ENCODE measurements around the gene CDH15. TPM values are rescaled to one million over a fixed set of nuclear protein-coding genes. Genes with fewer than 3 reads are reported as not detected.
"Not testable (repeated sequence)": the region's sequence is repeated elsewhere in the genome, so short reads cannot be mapped to it uniquely, and the experiment has no call there.

The CDH15 gene
- total RNA-seq, 1 donor from 2014 or later = not detected

DNA sequence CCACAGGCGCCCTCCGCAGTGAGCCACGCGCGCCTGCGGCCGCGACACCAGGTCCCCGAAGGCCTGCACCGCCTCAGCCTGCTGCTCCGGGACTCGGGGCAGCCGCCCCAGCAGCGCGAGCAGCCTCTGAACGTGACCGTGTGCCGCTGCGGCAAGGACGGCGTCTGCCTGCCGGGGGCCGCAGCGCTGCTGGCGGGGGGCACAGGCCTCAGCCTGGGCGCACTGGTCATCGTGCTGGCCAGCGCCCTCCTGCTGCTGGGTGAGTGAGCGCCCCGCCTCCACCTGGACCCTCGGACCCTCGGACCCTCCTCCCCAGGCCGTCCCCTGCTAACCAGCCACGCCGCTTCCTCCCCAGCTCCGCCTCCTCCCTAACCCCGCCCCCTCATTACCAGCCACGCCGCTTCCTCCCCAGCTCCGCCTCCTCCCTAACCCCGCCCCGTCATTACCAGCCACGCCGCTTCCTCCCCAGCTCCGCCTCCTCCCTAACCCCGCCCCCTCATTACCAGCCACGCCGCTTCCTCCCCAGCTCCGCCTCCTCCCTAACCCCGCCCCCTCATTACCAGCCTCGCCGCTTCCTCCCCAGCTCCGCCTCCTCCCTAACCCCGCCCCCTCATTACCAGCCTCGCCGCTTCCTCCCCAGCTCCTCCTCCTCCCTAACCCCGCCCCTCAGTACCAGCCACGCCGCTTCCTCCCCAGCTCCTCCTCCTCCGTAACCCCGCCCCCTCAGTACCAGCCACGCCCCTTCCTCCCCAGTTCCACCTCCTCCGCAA lies 20.8 kb downstream of the CDH15 start:
- H3K4me1 Mint-ChIP-seq (ENCODE audit: low read depth); H3K4me3 Mint-ChIP-seq (ENCODE audit: low read depth); H3K27ac Mint-ChIP-seq; H3K27me3 Mint-ChIP-seq (ENCODE audit: low read depth); H3K9me3 Mint-ChIP-seq; H3K36me3 Mint-ChIP-seq (ENCODE audit: low read depth): not testable (repeated sequence)
- intact Hi-C loops (cut with micrococcal nuclease) = loop anchor here (1.0 kb wide), 1 partner anchor 21 kb away; the partner anchor contains the start of gene CDH15
- DNase-seq (ENCODE audit: low spot score) = peak; percentile 68

DNA sequence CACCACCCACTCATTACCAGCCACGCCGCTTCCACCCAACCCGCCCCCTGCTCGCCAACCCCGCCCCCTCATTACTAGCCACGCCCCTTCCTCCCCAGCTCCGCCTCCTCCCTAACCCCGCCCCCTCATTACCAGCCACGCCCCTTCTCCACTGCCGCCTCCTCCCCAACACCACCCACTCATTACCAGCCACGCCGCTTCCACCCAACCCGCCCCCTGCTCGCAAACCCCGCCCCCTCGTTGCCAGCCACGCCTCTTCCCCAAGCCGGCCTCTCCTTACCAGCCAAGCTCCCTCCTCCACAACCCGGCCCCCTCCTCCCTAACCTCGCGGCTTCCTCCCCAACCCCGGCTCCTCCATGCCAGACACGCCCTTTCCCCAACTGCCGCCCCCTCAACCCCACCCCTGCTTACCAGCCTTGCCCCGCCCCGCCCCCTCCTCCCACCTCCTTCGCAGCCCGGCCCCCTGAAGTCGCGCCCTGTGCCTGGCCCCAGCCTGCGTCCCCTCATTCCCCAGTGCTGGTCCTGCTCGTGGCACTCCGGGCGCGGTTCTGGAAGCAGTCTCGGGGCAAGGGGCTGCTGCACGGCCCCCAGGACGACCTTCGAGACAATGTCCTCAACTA lies 21.5 kb downstream of the CDH15 start:
- DNase-seq (ENCODE audit: low spot score) = peak; percentile 55
- intact Hi-C loops (cut with micrococcal nuclease) = loop anchor here (1.0 kb wide), 2 partner anchors 8 to 22 kb away; partner anchors contain the start of gene CDH15
- Mint-ChIP-seq H3K9me3 (no peaks in the 10 kb centered on the region), H3K27ac (no peak overlapping the region), H3K4me1 (ENCODE audit: low read depth) (no peaks in the 10 kb centered on the region), H3K4me3 (ENCODE audit: low read depth) (no peak overlapping the region), H3K36me3 (ENCODE audit: low read depth) (no peaks in the 10 kb centered on the region), H3K27me3 (ENCODE audit: low read depth) (no peaks in the 10 kb centered on the region)

DNA sequence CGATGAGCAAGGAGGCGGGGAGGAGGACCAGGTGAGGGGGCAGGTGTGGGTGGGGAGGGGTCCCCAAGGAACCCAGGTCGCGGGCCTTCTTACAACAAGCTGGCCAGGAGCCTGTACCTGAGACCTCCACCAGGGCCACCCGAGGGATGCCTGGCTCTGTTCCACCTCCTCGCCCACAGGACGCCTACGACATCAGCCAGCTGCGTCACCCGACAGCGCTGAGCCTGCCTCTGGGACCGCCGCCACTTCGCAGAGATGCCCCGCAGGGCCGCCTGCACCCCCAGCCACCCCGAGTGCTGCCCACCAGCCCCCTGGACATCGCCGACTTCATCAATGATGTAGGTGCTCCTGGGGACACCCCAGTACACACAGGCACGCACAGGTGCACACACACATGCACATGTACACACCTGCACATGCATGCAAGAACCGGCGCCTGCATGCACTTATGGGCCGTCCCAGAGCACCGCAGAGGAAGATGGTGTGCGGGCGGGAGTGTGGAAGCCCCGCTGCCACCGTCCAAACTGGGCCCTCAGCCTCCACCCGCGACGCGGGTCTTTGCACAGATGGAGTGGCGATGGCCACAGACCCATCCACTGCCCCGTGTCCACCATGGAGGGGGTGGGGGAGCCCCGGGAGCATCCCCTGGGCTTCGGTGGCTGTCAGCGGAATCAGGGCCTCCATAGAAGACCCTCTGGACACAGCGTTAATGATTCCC lies 22.2 kb downstream of the CDH15 start:
- H3K4me3 Mint-ChIP-seq (ENCODE audit: low read depth) = no peak overlapping the region
- no peaks in the 10 kb centered on the region for H3K36me3 Mint-ChIP-seq (ENCODE audit: low read depth)
- H3K27ac Mint-ChIP-seq = no peak overlapping the region
- intact Hi-C loops (cut with micrococcal nuclease) = loop anchor here (1.0 kb wide), 1 partner anchor 8 kb away; no protein-coding TSS in a partner anchor
- DNase-seq (ENCODE audit: low spot score) = no peak
- H3K4me1 Mint-ChIP-seq (ENCODE audit: low read depth) = no peaks in the 10 kb centered on the region
- no peaks in the 10 kb centered on the region for H3K27me3 Mint-ChIP-seq (ENCODE audit: low read depth)
- no peaks in the 10 kb centered on the region for H3K9me3 Mint-ChIP-seq

DNA sequence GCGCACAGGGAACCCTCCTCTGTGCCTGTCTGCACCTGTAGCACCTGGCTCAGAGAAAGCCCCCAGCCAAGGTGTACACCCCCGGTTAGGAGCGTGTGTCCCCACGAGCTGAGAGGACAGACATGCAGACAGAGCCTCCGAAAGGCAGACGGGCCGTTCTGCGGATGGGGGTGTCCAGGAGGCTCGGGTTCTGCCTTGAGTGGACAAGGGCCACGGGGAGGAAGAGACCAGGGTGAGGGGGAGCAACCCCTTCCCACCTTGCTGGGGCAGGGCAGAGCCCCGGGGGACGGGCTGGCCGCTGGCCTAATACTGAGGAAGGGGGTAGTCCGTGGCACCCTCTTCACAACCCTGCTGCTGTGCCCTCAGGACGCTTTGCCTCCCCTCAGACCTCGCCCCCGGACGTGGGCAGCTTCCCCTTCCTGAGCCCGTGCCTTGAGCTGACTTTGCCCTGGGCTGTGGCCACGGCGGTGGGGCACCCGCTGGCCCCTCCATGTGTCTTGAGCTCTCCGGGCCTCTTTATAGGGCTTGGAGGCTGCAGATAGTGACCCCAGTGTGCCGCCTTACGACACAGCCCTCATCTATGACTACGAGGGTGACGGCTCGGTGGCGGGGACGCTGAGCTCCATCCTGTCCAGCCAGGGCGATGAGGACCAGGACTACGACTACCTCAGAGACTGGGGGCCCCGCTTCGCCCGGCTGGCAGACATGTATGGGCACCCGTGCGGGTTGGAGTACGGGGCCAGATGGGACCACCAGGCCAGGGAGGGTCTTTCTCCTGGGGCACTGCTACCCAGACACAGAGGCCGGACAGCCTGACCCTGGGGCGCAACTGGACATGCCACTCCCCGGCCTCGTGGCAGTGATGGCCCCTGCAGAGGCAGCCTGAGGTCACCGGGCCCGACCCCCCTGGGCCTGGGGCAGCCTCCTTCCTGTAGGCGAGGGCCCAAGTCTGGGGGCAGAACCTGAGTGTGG lies 23.1 kb downstream of the CDH15 start:
- Mint-ChIP-seq H3K27me3 (ENCODE audit: low read depth) (no peaks in the 10 kb centered on the region), H3K4me3 (ENCODE audit: low read depth) (no peak overlapping the region), H3K9me3 (no peaks in the 10 kb centered on the region), H3K27ac (no peak overlapping the region), H3K4me1 (ENCODE audit: low read depth) (no peaks in the 10 kb centered on the region), H3K36me3 (ENCODE audit: low read depth) (no peaks in the 10 kb centered on the region)
- intact Hi-C loops (cut with micrococcal nuclease) = no loop called here
- DNase-seq (ENCODE audit: low spot score) = no peak

DNA sequence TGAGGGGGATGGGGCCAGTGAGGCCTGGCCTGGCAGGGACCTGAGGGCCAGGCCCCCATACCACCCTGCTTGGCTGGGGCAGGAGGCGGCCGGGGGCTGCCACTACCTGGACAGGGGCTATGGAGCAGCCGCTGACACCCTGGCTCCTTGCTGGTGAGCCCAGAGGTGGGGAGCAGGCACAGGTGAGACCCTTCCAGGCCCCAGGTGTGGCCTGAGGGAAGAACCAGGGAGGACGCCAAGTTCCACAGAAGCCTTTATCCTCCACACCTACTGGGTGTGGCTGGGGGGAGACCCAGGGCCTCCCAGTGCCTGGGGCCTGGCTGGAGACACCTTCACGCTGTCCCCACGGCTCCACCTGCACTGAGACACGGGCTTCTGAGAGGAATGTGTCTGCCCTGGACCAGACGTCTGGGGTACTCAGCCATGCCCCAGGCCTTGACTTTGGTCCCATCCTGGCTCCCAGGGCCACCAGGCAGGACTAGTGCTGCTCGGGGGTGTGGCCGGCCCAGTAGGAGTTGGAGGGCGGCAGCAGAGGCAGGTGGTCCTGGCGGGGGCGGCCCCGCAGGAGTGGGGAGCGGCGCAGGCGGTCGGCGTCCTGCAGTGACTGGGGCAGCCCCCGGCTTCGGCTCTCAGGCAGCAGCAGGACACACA lies 24.1 kb downstream of the CDH15 start:
- H3K4me1 Mint-ChIP-seq (ENCODE audit: low read depth) = no peaks in the 10 kb centered on the region
- H3K27me3 Mint-ChIP-seq (ENCODE audit: low read depth) = peaks cover 8% of the 10 kb centered on the region
- DNase-seq (ENCODE audit: low spot score) = no peak
- intact Hi-C loops (cut with micrococcal nuclease) = no loop called here
- no peaks in the 10 kb centered on the region for H3K9me3 Mint-ChIP-seq
- H3K4me3 Mint-ChIP-seq (ENCODE audit: low read depth) = no peak overlapping the region
- no peaks in the 10 kb centered on the region for H3K36me3 Mint-ChIP-seq (ENCODE audit: low read depth)
- H3K27ac Mint-ChIP-seq = no peak overlapping the region

DNA sequence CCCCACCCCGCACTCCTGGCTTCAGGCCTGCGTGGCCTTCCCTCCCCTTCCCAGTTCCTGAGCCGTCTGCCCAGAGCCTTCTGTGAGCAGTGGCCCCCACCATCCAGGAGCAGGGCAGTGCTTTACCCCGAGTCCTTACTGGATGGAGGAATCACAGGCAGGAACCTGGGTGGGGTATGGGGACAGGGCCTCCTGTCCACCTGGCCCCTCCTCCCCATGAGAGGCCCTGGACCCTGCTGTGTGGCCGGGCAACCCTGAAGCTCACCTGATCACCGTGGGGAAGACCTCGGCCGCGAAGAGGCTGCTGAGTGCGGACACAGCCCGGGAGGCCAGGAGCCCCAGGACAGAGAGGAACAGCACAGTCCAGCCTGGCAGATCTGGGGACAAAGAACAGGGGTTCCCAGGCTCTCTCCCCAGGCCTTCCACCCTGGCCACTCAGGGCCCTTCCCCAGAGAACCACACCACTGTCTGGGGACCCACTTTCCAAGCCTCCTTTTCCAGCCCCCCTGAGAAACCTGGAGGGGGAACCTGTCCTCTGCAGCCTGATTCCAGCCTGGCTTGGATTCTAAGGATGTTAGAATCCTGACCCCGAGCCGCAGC lies 25.6 kb downstream of the CDH15 start:
- DNase-seq (ENCODE audit: low spot score) = no peak
- H3K36me3 Mint-ChIP-seq (ENCODE audit: low read depth) = no peaks in the 10 kb centered on the region

DNA sequence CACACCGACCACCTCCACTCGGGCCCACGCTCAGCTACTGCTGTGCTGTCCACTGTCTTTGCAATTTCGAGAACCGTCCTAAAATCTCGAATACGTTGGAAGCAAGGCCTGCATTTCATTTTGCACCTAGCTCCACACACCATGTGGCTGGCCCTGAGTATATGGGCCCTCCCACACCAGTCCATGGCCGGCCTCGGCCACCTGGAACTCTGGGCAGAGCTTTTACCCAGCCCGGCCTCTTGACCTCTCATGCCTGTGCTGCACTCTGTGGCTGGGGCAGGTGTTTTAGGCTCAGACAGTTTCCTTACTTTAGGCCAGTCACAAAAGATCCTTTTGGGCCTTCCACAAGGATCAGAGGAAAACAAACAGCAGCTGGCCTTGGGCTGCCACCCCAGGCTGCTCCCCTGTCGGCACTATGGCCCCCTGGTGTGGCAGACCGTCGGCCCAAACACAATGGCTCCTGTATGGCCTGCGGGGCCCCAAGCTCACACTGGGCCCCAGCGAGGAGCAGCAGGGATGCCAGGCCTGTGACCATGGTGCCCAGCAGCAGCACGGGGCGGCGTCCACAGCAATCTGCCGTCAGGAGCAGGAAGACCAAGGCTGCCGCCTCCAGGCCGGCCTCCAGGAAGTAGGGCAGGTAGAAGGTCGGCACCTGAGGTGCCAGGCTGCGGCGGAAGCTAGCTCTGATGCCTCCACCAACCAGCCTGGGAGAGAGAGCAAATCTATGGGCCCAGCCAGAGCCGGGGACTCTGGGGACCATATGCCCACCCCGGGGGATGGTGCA lies 26.3 kb downstream of the CDH15 start:
- no peak overlapping the region for H3K27ac Mint-ChIP-seq
- no peak for DNase-seq (ENCODE audit: low spot score)
- no peak overlapping the region for H3K4me3 Mint-ChIP-seq (ENCODE audit: low read depth)
- peaks cover 13% of the 10 kb centered on the region for H3K27me3 Mint-ChIP-seq (ENCODE audit: low read depth)
- H3K9me3 Mint-ChIP-seq = peaks cover 2% of the 10 kb centered on the region
- H3K36me3 Mint-ChIP-seq (ENCODE audit: low read depth) = peaks cover 1% of the 10 kb centered on the region
- intact Hi-C loops (cut with micrococcal nuclease) = no loop called here
- no peaks in the 10 kb centered on the region for H3K4me1 Mint-ChIP-seq (ENCODE audit: low read depth)

More for the DNA sequence above, 25.6 kb downstream of the CDH15 start:
- Mint-ChIP-seq H3K9me3 (no peaks in the 10 kb centered on the region), H3K4me3 (ENCODE audit: low read depth) (no peak overlapping the region), H3K4me1 (ENCODE audit: low read depth) (no peaks in the 10 kb centered on the region), H3K27me3 (ENCODE audit: low read depth) (peaks cover 10% of the 10 kb centered on the region), H3K27ac (no peak overlapping the region)
- intact Hi-C loops (cut with micrococcal nuclease) = no loop called here

DNA sequence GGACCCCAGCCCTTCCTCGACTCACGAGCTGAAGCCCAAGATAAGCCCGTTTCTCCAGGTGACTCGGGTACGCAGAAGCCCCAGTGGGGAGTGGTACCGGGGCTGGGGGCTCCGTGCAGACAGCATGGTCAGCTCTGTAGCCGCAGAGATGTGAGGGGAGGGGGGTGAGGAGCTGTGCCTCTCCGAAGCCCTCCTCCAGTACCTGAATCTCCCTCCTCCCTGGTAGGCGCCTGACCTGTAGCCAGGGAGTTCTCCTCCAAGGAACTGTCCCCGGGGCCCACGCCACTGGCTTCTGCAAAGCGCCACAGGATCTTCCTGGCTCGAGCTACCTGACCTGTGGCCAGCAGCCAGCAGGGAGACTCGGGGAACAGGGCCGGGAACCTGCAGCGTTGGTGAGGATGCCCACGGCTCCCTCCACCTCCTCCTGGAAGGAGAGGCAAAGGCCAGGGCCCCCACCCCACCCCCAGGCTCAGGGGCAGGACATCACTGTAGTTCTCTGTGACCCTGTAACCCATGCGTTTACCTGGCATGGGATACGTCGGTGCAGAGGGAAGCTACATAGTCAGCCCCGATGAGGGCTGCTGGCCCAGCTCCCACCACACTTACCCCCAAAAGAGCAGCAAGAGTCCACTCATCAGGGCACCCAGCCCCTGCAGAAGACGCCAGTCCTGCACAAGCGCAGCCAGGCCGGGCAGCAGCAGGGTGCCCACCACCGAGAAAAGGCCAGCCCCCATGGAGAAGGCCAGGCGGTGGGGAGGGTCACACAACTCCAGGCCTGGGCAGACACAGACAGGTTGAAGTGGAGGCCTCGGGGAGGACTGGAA lies 27.1 kb downstream of the CDH15 start:
- Mint-ChIP-seq H3K27me3 (ENCODE audit: low read depth) (peaks cover 21% of the 10 kb centered on the region), H3K36me3 (ENCODE audit: low read depth) (peaks cover 6% of the 10 kb centered on the region), H3K4me1 (ENCODE audit: low read depth) (peaks cover 2% of the 10 kb centered on the region), H3K27ac (no peak overlapping the region), H3K9me3 (peaks cover 7% of the 10 kb centered on the region), H3K4me3 (ENCODE audit: low read depth) (no peak overlapping the region)
- intact Hi-C loops (cut with micrococcal nuclease) = no loop called here
- no peak for DNase-seq (ENCODE audit: low spot score)

DNA sequence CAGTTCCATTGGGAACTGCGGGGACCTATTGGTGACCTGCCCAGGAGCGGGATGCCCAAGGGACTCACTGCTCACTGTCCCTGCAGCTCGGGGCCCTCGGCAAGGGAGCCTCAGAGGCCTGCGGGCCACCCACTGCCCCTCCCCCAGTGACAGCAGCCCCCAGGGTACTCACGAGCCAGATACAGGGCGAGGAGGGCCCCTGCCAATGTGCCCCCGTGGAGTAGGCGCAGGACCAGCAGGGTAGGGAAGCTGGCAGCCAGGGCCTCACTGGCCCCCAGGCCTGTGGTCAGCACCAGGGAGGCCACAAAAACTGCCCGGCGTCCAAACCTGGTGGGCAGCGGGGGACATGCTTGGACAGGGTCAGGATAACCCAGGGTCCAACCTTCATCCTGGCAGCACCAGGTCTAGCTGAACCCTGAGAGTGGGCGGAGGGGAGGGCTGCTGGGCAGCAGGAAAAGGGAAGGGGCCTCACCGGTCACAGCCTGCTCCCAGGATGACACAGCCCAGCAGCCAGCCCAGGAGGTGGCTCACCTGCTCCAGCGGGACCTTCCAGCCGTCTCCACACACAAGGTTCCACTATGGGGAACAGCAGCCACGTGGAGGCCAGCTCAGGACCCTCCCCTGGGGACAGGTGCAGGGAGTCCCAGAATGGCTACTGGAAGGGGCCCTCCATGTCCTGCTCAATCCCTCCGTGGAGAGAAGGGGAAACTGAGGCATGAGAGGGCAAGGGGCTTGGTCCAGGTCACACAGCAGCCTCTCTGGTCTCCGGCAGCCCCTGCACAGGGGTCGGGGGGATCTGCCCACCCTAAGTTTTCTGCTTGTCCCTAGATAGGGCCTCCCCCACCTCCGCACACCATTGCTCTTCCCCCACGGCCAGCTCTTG lies 27.9 kb downstream of the CDH15 start:
- Mint-ChIP-seq H3K27ac (no peak overlapping the region), H3K36me3 (ENCODE audit: low read depth) (peaks cover 6% of the 10 kb centered on the region), H3K27me3 (ENCODE audit: low read depth) (peaks cover 28% of the 10 kb centered on the region), H3K4me1 (ENCODE audit: low read depth) (peaks cover 2% of the 10 kb centered on the region), H3K9me3 (peaks cover 7% of the 10 kb centered on the region), H3K4me3 (ENCODE audit: low read depth) (peak overlapping the region; percentile 13)
- intact Hi-C loops (cut with micrococcal nuclease) = no loop called here
- no peak for DNase-seq (ENCODE audit: low spot score)
